ENCODE results near the gene SGPP1. TPM values are rescaled to one million over a fixed set of nuclear protein-coding genes. Genes with fewer than 3 reads are reported as not detected.
"Not testable (repeated sequence)": the region's sequence is repeated elsewhere in the genome, so short reads cannot be mapped to it uniquely, and the experiment has no call there.

The SGPP1 gene
- polyA plus RNA-seq, 2 donors = 2.5 to 4.5 TPM

DNA sequence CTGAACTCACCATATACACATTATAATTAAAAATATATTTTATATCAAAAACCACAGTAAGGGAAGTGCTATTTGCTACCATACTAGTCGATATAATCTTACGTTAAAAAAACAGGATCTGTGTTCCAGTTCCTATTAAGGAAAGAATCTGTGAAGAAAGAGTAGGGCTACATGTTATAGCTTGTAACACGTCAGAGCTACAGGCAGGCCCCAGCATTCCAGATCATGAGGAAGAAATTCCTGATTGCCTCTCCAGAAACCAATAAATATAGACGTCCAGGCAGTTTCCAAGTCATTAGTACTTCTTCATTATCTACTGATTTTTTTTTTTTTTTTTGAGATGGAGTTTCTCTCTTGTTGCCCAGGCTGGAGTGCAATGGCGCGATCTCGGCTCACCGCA, 20.6 kb downstream of the SGPP1 start:
- no peak overlapping the region for H3K27ac ChIP-seq (ENCODE audit: low read depth in 2 of 2, low read length in 1 of 2)
- H3K36me3 ChIP-seq (ENCODE audit: control insufficient read depth in 2 of 2, insufficient read depth in 2 of 2, low read length in 1 of 2) = no peaks in the 10 kb centered on the region
- 85 to 87% methylated on average over 8 of the region's 8 CpGs for WGBS, 2 donors
- H3K4me3 ChIP-seq (ENCODE audit: low read depth in 1 of 2, low read length in 2 of 2) = no peak overlapping the region
- H3K27me3 ChIP-seq (ENCODE audit: control insufficient read depth in 1 of 2, insufficient read depth in 2 of 2, low read length in 2 of 2) = no peaks in the 10 kb centered on the region
- H3K4me1 ChIP-seq (ENCODE audit: control insufficient read depth in 2 of 2, insufficient read depth in 2 of 2, low read length in 1 of 2) = no peaks in the 10 kb centered on the region
- H3K9me3 ChIP-seq (ENCODE audit: control insufficient read depth in 2 of 2, insufficient read depth in 1 of 2, low read depth in 1 of 2, low read length in 1 of 2) = no peaks in the 10 kb centered on the region

DNA sequence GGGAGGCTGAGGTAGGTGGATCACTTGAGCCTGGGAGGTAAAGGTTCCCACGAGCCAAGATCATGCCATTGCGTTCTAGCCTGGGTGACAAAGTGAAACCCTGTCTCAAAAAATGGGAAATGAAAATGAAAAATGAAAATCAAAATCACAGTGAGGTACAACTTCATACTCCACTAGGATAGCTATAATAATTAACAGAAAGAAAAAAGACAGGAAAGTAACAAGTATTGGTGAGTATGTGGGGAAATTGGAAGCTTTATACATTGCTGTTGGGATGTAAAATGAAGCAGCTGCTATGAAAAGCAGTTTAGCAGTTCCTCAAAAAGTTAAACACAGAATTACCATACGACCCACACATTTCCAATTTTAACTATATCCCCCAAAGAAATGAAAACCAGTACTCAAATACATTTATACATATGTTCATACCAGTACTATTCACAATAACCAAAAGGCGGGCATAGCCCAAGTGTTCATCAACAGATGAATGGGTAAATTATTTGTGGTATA, 22.2 kb downstream of the SGPP1 start:
- H3K27ac ChIP-seq (ENCODE audit: low read depth in 2 of 2, low read length in 1 of 2) = no peak overlapping the region
- H3K4me3 ChIP-seq (ENCODE audit: low read depth in 1 of 2, low read length in 2 of 2) = no peak overlapping the region
- H3K9me3 ChIP-seq (ENCODE audit: control insufficient read depth in 2 of 2, insufficient read depth in 1 of 2, low read depth in 1 of 2, low read length in 1 of 2) = no peaks in the 10 kb centered on the region
- WGBS, 2 donors = 81 to 87% methylated on average over 4 of the region's 4 CpGs
- no peaks in the 10 kb centered on the region for H3K4me1 ChIP-seq (ENCODE audit: control insufficient read depth in 2 of 2, insufficient read depth in 2 of 2, low read length in 1 of 2)
- no peaks in the 10 kb centered on the region for H3K27me3 ChIP-seq (ENCODE audit: control insufficient read depth in 1 of 2, insufficient read depth in 2 of 2, low read length in 2 of 2)
- H3K36me3 ChIP-seq (ENCODE audit: control insufficient read depth in 2 of 2, insufficient read depth in 2 of 2, low read length in 1 of 2) = no peaks in the 10 kb centered on the region

DNA sequence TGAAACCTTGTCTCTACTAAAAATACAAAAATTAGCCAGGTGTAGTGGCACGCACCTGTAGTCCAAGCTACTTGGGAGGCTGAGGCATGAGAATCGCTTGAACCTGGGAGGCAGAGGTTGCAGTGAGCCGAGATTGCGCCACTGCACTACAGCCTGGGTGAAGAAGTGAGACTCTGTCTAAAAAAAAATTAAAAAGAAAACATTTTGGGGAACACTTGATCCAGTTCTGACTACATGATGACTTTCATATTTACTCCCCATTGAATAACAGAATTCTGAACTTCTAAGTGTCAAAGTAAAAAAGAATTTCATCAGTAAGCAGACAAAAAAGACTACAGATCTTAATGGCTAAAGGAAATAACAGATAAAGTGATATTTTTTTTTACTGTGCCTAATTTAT, 25.3 kb downstream of the SGPP1 start:
- H3K4me1 ChIP-seq (ENCODE audit: control insufficient read depth in 2 of 2, insufficient read depth in 2 of 2, low read length in 1 of 2); H3K9me3 ChIP-seq (ENCODE audit: control insufficient read depth in 2 of 2, insufficient read depth in 1 of 2, low read depth in 1 of 2, low read length in 1 of 2); H3K36me3 ChIP-seq (ENCODE audit: control insufficient read depth in 2 of 2, insufficient read depth in 2 of 2, low read length in 1 of 2); H3K4me3 ChIP-seq (ENCODE audit: low read depth in 1 of 2, low read length in 2 of 2); H3K27ac ChIP-seq (ENCODE audit: low read depth in 2 of 2, low read length in 1 of 2); H3K27me3 ChIP-seq (ENCODE audit: control insufficient read depth in 1 of 2, insufficient read depth in 2 of 2, low read length in 2 of 2): not testable (repeated sequence)
- WGBS, 2 donors = 92 to 98% methylated on average over 4 of the region's 4 CpGs

DNA sequence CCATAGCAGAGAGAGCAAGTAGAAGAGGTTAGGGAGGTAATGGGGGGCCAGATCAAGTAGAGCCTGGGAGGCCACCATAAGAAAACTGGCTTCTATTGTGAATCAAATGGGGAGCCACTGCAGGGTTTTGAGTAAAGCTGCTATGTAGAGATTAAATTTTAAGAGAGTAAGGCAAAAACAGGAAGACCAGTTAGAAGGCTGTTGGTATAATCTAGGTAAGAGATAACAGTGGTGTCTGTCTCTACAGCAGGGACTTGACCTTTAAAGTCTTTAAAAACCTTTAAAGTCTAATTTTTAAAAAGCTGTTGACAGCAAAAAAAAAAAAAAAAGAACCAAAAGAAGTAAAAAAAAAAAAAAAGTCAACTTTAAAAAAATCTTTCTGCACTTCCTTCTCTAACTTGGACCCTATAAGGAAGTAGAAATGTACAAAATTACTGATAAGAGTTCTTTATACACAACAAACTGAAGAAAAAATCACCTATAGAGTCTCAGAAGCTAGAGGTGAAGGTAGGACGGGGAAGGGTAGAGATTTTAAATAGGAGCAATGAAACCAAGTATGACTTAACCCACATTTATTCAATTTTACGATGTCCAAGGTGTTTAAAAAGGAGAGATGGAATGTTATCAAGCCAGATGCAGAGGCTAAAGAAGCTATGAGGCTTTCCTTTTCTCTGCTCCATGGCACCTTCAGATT, 26.1 kb downstream of the SGPP1 start:
- H3K27ac ChIP-seq (ENCODE audit: low read depth in 2 of 2, low read length in 1 of 2) = no peak overlapping the region
- H3K36me3 ChIP-seq (ENCODE audit: control insufficient read depth in 2 of 2, insufficient read depth in 2 of 2, low read length in 1 of 2) = no peaks in the 10 kb centered on the region
- no peaks in the 10 kb centered on the region for H3K27me3 ChIP-seq (ENCODE audit: control insufficient read depth in 1 of 2, insufficient read depth in 2 of 2, low read length in 2 of 2)
- H3K4me1 ChIP-seq (ENCODE audit: control insufficient read depth in 2 of 2, insufficient read depth in 2 of 2, low read length in 1 of 2) = no peaks in the 10 kb centered on the region
- no peak overlapping the region for H3K4me3 ChIP-seq (ENCODE audit: low read depth in 1 of 2, low read length in 2 of 2)
- 89 to 94% methylated on average over 2 of the region's 2 CpGs for WGBS, 2 donors
- no peaks in the 10 kb centered on the region for H3K9me3 ChIP-seq (ENCODE audit: control insufficient read depth in 2 of 2, insufficient read depth in 1 of 2, low read depth in 1 of 2, low read length in 1 of 2)

DNA sequence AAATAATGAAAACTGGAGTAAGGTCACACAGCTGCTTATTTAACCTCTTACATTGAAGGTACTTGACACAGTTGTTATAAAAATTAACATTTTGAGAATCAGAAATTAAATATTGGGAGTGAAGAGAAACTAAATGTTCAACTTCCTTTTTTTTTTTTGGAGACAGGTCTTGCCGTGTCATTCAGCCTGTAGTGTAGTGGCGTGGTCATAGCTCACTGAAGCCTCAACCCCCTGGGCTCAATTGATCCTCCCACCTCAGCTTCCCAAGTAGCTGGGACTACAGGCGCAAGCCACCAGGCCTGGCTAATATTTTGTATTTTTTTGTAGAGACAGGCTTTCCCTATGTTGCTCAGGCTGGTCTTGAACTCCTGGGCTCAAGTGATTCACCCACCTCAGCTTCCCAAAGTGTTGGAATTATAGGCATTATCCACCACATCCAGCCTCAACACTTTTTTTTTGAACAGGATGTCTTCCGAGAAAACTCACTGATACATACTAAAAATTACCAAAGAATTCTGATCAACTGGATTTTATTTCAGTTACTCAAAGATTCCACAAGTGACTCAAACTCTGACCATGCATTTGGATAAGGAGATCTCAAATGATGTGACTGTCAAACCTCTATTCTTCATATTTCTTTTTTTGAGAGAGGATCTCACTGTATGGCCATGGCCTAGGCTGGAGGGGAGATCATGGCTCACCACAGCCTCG, 35.4 kb downstream of the SGPP1 start:
- Histone ChIP-seq H3K27ac (ENCODE audit: low read depth in 2 of 2, low read length in 1 of 2) (no peak overlapping the region), H3K4me3 (ENCODE audit: low read depth in 1 of 2, low read length in 2 of 2) (no peak overlapping the region), H3K27me3 (ENCODE audit: control insufficient read depth in 1 of 2, insufficient read depth in 2 of 2, low read length in 2 of 2) (no peaks in the 10 kb centered on the region), H3K9me3 (ENCODE audit: control insufficient read depth in 2 of 2, insufficient read depth in 1 of 2, low read depth in 1 of 2, low read length in 1 of 2) (no peaks in the 10 kb centered on the region), H3K4me1 (ENCODE audit: control insufficient read depth in 2 of 2, insufficient read depth in 2 of 2, low read length in 1 of 2) (no peaks in the 10 kb centered on the region), H3K36me3 (ENCODE audit: control insufficient read depth in 2 of 2, insufficient read depth in 2 of 2, low read length in 1 of 2) (no peaks in the 10 kb centered on the region)
- 93 to 95% methylated on average over 5 of the region's 5 CpGs for WGBS, 2 donors

DNA sequence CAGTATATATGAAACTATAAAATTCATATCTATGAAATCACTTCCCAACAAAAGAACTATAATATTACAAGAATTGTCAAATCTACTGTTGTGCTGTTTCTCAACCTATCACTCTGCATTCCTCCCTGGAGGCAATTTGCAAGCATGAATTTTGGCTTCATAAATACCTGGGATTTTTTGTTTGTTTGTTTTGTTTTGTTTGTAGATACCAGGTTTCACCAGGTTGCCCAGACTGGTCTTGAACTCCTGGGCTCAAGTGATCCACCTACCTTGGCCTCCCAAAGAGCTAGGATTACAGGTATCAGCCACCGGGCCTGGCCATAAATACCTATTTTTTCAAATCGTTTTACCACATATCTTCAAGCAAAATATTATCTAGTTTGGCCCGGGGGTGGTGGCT, 38.7 kb downstream of the SGPP1 start:
- Histone ChIP-seq H3K4me3 (ENCODE audit: low read depth in 1 of 2, low read length in 2 of 2) (no peak overlapping the region), H3K36me3 (ENCODE audit: control insufficient read depth in 2 of 2, insufficient read depth in 2 of 2, low read length in 1 of 2) (no peaks in the 10 kb centered on the region), H3K27ac (ENCODE audit: low read depth in 2 of 2, low read length in 1 of 2) (no peak overlapping the region), H3K9me3 (ENCODE audit: control insufficient read depth in 2 of 2, insufficient read depth in 1 of 2, low read depth in 1 of 2, low read length in 1 of 2) (no peaks in the 10 kb centered on the region), H3K27me3 (ENCODE audit: control insufficient read depth in 1 of 2, insufficient read depth in 2 of 2, low read length in 2 of 2) (no peaks in the 10 kb centered on the region), H3K4me1 (ENCODE audit: control insufficient read depth in 2 of 2, insufficient read depth in 2 of 2, low read length in 1 of 2) (no peaks in the 10 kb centered on the region)
- 98% methylated on average over 3 of the region's 3 CpGs for WGBS, 2 donors

DNA sequence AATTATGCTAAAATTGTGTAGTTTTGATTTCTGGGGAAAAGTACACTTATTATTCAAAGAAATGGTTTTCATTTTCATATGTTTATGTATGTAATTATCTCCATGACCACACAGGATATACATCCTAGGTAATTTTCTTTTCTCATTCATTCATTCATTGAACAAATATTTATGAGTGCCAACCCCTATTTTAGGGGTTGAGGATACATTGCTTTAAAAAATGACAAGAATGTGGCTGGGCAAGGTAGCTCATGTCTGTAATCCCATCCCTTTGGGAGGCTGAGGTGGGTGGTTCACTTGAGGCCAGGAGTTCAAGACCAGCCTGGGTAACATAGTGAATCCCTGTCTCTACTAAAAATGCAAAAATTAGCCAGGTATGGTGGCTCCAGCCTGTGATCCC, 40.9 kb downstream of the SGPP1 start:
- H3K4me1 ChIP-seq (ENCODE audit: control insufficient read depth in 2 of 2, insufficient read depth in 2 of 2, low read length in 1 of 2) = no peaks in the 10 kb centered on the region
- H3K9me3 ChIP-seq (ENCODE audit: control insufficient read depth in 2 of 2, insufficient read depth in 1 of 2, low read depth in 1 of 2, low read length in 1 of 2) = no peaks in the 10 kb centered on the region
- no peaks in the 10 kb centered on the region for H3K36me3 ChIP-seq (ENCODE audit: control insufficient read depth in 2 of 2, insufficient read depth in 2 of 2, low read length in 1 of 2)
- no peak overlapping the region for H3K27ac ChIP-seq (ENCODE audit: low read depth in 2 of 2, low read length in 1 of 2)
- no peaks in the 10 kb centered on the region for H3K27me3 ChIP-seq (ENCODE audit: control insufficient read depth in 1 of 2, insufficient read depth in 2 of 2, low read length in 2 of 2)
- no peak overlapping the region for H3K4me3 ChIP-seq (ENCODE audit: low read depth in 1 of 2, low read length in 2 of 2)

DNA sequence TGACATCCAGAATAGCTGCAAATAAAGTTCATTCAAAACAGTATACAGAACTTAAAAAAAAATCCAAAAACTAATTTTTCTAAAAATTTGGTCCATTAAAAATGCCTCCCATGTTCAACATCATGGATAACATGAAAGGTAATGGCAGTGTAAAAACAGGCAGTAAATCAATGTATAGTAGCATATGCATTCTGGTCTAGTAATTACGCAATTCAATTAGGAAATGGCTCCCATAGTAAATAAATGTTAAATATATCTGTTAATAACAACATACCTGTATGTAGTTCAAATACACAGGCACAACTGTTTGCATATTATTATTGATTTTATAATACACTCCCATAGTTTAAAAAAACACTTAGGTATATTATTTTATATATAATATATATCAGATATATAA, 42.5 kb downstream of the SGPP1 start:
- H3K4me3 ChIP-seq (ENCODE audit: low read depth in 1 of 2, low read length in 2 of 2) = no peak overlapping the region
- 100% methylated on average over 1 of the region's 1 CpG for WGBS, 2 donors
- no peaks in the 10 kb centered on the region for H3K4me1 ChIP-seq (ENCODE audit: control insufficient read depth in 2 of 2, insufficient read depth in 2 of 2, low read length in 1 of 2)

DNA sequence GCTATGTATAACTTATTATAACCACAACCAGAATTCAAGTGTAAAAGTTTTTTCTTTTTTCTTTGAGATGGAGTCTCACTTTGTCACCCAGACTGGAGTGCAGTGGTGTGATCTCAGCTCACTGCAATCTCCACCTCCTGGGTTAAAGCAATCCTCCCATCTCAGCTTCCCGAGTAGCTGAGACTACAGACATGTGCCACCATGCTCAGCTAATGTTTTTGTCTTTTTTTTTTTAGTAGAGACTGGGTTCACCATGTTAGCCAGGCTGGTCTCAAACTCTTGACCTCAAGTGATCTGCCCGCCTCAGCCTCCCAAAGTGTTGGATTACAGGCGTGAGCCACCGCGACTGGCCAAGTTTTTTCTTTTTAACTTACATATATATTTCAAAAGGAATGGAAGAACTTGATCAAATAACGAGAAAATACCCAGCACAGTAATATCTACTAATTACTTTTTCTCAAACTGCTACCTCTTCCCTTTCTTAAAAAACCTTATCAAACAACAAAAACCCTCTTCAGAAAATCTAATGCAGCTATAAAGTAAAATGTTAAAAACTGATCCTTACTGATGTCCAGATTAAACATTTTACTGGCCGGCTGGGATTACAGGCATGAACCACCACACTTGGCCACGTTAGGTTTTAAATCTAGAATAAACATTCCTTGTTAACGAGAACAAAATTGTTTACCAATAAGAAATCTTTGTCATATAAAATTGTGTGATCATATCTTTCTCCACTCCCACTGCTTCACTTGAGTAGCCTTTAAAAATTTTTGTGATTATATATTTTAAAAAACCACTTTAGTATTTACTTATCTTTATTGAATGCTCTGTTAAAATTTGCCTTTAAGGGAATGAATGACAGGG, 44.9 kb downstream of the SGPP1 start:
- Histone ChIP-seq H3K9me3 (ENCODE audit: control insufficient read depth in 2 of 2, insufficient read depth in 1 of 2, low read depth in 1 of 2, low read length in 1 of 2) (no peaks in the 10 kb centered on the region), H3K27ac (ENCODE audit: low read depth in 2 of 2, low read length in 1 of 2) (no peak overlapping the region), H3K4me3 (ENCODE audit: low read depth in 1 of 2, low read length in 2 of 2) (no peak overlapping the region), H3K36me3 (ENCODE audit: control insufficient read depth in 2 of 2, insufficient read depth in 2 of 2, low read length in 1 of 2) (no peaks in the 10 kb centered on the region), H3K27me3 (ENCODE audit: control insufficient read depth in 1 of 2, insufficient read depth in 2 of 2, low read length in 2 of 2) (no peaks in the 10 kb centered on the region), H3K4me1 (ENCODE audit: control insufficient read depth in 2 of 2, insufficient read depth in 2 of 2, low read length in 1 of 2) (no peaks in the 10 kb centered on the region)
- WGBS, 2 donors = 85 to 89% methylated on average over 9 of the region's 9 CpGs

More for the DNA sequence above, 42.5 kb downstream of the SGPP1 start:
- Histone ChIP-seq H3K27ac (ENCODE audit: low read depth in 2 of 2, low read length in 1 of 2) (no peak overlapping the region), H3K9me3 (ENCODE audit: control insufficient read depth in 2 of 2, insufficient read depth in 1 of 2, low read depth in 1 of 2, low read length in 1 of 2) (no peaks in the 10 kb centered on the region), H3K36me3 (ENCODE audit: control insufficient read depth in 2 of 2, insufficient read depth in 2 of 2, low read length in 1 of 2) (no peaks in the 10 kb centered on the region), H3K27me3 (ENCODE audit: control insufficient read depth in 1 of 2, insufficient read depth in 2 of 2, low read length in 2 of 2) (no peaks in the 10 kb centered on the region)

Measured in esophagus (tissue), 2 donors.